Mesendoderm (in vitro differentiated cells): ENCODE measurements around the gene OPCML.

Source experiments
- DNase-seq: peaks from one replicate; pipeline ENCODE4 v3.0.0; 2013
- H2AK5ac ChIP-seq: 2 replicates; pipeline ENCODE4 v1.6.1; 2013; ENCODE audit warnings: low read length, inconsistent platforms
- H2BK120ac ChIP-seq: 2 replicates; pipeline ENCODE4 v1.6.1; 2013; ENCODE audit warnings: low read depth, mild to moderate bottlenecking, low read length, moderate library complexity, mixed read lengths
- H2BK15ac ChIP-seq: replicated peaks from 2 replicates; pipeline ENCODE4 v1.6.1; 2013; ENCODE audit warnings: low read depth, mild to moderate bottlenecking, moderate library complexity
- H2BK5ac ChIP-seq: 2 replicates; pipeline ENCODE4 v1.6.1; 2013; ENCODE audit warnings: low read length, inconsistent platforms
- H3K18ac ChIP-seq: 2 replicates; pipeline ENCODE4 v1.6.1; 2013; ENCODE audit warnings: mild to moderate bottlenecking, low read length, mixed read lengths
- H3K23ac ChIP-seq: one replicate; pipeline ENCODE4 v1.6.1; 2013; ENCODE audit warnings: low read length
- H3K27ac ChIP-seq: 2 replicates; pipeline ENCODE4 v1.5.1; 2013; ENCODE audit warnings: low read depth, mild to moderate bottlenecking, inconsistent platforms, low read length, moderate library complexity
- H3K27me3 ChIP-seq: 2 replicates; pipeline ENCODE4 v1.6.1; 2013; ENCODE audit warnings: low read length, control low read depth, mild to moderate bottlenecking, inconsistent platforms; ENCODE audit not compliant: insufficient read depth, poor library complexity
- H3K36me3 ChIP-seq: 2 replicates; pipeline ENCODE4 v1.6.1; 2013; ENCODE audit warnings: low read length, inconsistent platforms; ENCODE audit not compliant: control insufficient read depth, insufficient read depth
- H3K4ac ChIP-seq: one replicate; pipeline ENCODE4 v1.6.1; 2013; ENCODE audit warnings: low read depth, mild to moderate bottlenecking, low read length, moderate library complexity
- H3K4me1 ChIP-seq: 2 replicates; pipeline ENCODE4 v1.6.1; 2013; ENCODE audit warnings: low read depth, low read length, inconsistent platforms; ENCODE audit not compliant: control insufficient read depth
- H3K4me2 ChIP-seq: 2 replicates; pipeline ENCODE4 v1.6.1; 2013; ENCODE audit warnings: low read length
- H3K4me3 ChIP-seq: 2 replicates; pipeline ENCODE4 v1.5.1; 2013; ENCODE audit warnings: mild to moderate bottlenecking, low read length
- H3K56ac ChIP-seq: one replicate; pipeline ENCODE4 v1.6.1; 2013; ENCODE audit warnings: low read length
- H3K79me1 ChIP-seq: 2 replicates; pipeline ENCODE4 v1.6.1; 2013; ENCODE audit warnings: low read length, inconsistent platforms
- H3K79me2 ChIP-seq: 2 replicates; pipeline ENCODE4 v1.6.1; 2013; ENCODE audit warnings: mild to moderate bottlenecking, low read length; ENCODE audit not compliant: control insufficient read depth, insufficient read depth
- H3K9ac ChIP-seq: 2 replicates; pipeline ENCODE4 v1.6.1; 2013; ENCODE audit warnings: low read length, inconsistent platforms
- H4K5ac ChIP-seq: one replicate; pipeline ENCODE4 v1.6.1; 2013; ENCODE audit warnings: low read length
- H4K8ac ChIP-seq: one replicate; pipeline ENCODE4 v1.6.1; 2013; ENCODE audit warnings: low read depth, mild to moderate bottlenecking, control low read depth, low read length, moderate library complexity
- WGBS: extraction: QIAGEN DNeasy Blood & Tissue Kit; methylation state at CpG from one replicate; pipeline ENCODE4 v1.1.7; 2013; ENCODE audit warnings: low lambda C conversion rate, missing lambda C conversion rate; ENCODE audit not compliant: insufficient coverage; ENCODE audit errors: extremely low coverage; 5-methylcytosine and 5-hydroxymethylcytosine counted together

OPCML gene

DNA sequence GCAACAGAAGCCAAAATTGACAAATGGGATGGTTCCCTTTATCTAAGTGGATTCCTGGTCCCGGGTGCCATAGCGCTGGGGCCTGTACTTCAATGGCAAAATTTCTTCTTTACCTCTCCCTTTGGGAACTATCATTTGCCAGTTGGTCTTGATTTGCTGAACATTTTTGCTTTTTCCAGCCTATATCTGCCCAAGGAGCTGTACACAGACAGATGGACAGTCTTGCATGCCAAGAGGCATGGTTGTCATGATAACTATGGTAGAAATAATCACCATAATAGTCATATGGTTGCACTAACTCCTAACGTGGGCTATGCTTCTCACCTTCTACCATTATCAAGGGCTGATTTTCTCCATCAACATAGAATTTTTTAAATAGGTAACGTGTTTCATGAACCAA, 1030.9 kb downstream of the OPCML start:
- H3K4me2 ChIP-seq: no peak overlapping the region
- H4K8ac ChIP-seq: no peak overlapping the region
- no peak overlapping the region for H2BK5ac ChIP-seq
- H3K36me3 ChIP-seq: no peaks in the 10 kb centered on the region
- no peak overlapping the region for H2BK120ac ChIP-seq
- H3K23ac ChIP-seq: no peak overlapping the region
- H3K79me1 ChIP-seq: no peaks in the 10 kb centered on the region
- H3K4ac ChIP-seq: no peak overlapping the region
- H3K56ac ChIP-seq: no peak overlapping the region
- H3K27ac ChIP-seq: no peak overlapping the region
- no peak for DNase-seq
- no peaks in the 10 kb centered on the region for H3K27me3 ChIP-seq
- no peaks in the 10 kb centered on the region for H3K79me2 ChIP-seq
- H3K4me1 ChIP-seq: no peaks in the 10 kb centered on the region
- H2BK15ac ChIP-seq: no peak overlapping the region
- H2AK5ac ChIP-seq: no peak overlapping the region
- no peak overlapping the region for H3K18ac ChIP-seq
- H4K5ac ChIP-seq: no peak overlapping the region
- WGBS: no CpG with 5 or more reads among the region's 4 CpGs
- H3K4me3 ChIP-seq: no peak overlapping the region
- no peak overlapping the region for H3K9ac ChIP-seq

GRCh38 chr11:132499661-132500060, 1032.6 kb downstream of the OPCML start:
- DNase-seq: no peak
- no peak overlapping the region for H2BK15ac ChIP-seq
- H4K5ac ChIP-seq: no peak overlapping the region
- H3K4me2 ChIP-seq: no peak overlapping the region
- no peak overlapping the region for H3K9ac ChIP-seq
- H2AK5ac ChIP-seq: no peak overlapping the region
- no peak overlapping the region for H3K23ac ChIP-seq
- no peaks in the 10 kb centered on the region for H3K27me3 ChIP-seq
- H2BK5ac ChIP-seq: no peak overlapping the region
- H4K8ac ChIP-seq: no peak overlapping the region
- no peak overlapping the region for H3K56ac ChIP-seq
- no CpG with 5 or more reads among the region's 3 CpGs for WGBS
- no peaks in the 10 kb centered on the region for H3K4me1 ChIP-seq
- H3K4ac ChIP-seq: no peak overlapping the region
- H3K79me1 ChIP-seq: no peaks in the 10 kb centered on the region
- no peak overlapping the region for H3K27ac ChIP-seq
- no peaks in the 10 kb centered on the region for H3K36me3 ChIP-seq
- no peak overlapping the region for H3K18ac ChIP-seq
- H2BK120ac ChIP-seq: no peak overlapping the region
- no peaks in the 10 kb centered on the region for H3K79me2 ChIP-seq
- no peak overlapping the region for H3K4me3 ChIP-seq

GRCh38 chr11:132496341-132496740, 1036.0 kb downstream of the OPCML start:
- Histone ChIP-seq H3K27me3 (no peaks in the 10 kb centered on the region), H3K18ac (no peak overlapping the region), H3K4ac (no peak overlapping the region), H2BK5ac (no peak overlapping the region), H3K4me1 (no peaks in the 10 kb centered on the region), H3K36me3 (no peaks in the 10 kb centered on the region), H2AK5ac (no peak overlapping the region), H3K9ac (no peak overlapping the region), H3K4me3 (no peak overlapping the region), H4K5ac (no peak overlapping the region), H3K79me1 (no peaks in the 10 kb centered on the region), H2BK15ac (no peak overlapping the region), H3K79me2 (no peaks in the 10 kb centered on the region), H4K8ac (no peak overlapping the region), H3K56ac (no peak overlapping the region), H2BK120ac (no peak overlapping the region), H3K4me2 (no peak overlapping the region), H3K23ac (no peak overlapping the region), H3K27ac (no peak overlapping the region)
- no peak for DNase-seq

- Histone ChIP-seq H3K18ac (no peak overlapping the region), H3K79me2 (no peaks in the 10 kb centered on the region), H3K27ac (no peak overlapping the region), H3K4ac (no peak overlapping the region), H2BK15ac (no peak overlapping the region), H2BK5ac (no peak overlapping the region), H3K27me3 (no peaks in the 10 kb centered on the region), H4K5ac (no peak overlapping the region), H2BK120ac (no peak overlapping the region), H3K4me3 (no peak overlapping the region), H4K8ac (no peak overlapping the region), H3K4me2 (no peak overlapping the region), H3K9ac (no peak overlapping the region), H2AK5ac (no peak overlapping the region), H3K56ac (no peak overlapping the region), H3K4me1 (no peaks in the 10 kb centered on the region), H3K79me1 (no peaks in the 10 kb centered on the region), H3K36me3 (no peaks in the 10 kb centered on the region), H3K23ac (no peak overlapping the region)
- no CpG with 5 or more reads among the region's 4 CpGs for WGBS
- DNase-seq: no peak
These were observed 1038.5 kb downstream of the OPCML start for GRCh38 chr11:132493801-132494200.

DNA sequence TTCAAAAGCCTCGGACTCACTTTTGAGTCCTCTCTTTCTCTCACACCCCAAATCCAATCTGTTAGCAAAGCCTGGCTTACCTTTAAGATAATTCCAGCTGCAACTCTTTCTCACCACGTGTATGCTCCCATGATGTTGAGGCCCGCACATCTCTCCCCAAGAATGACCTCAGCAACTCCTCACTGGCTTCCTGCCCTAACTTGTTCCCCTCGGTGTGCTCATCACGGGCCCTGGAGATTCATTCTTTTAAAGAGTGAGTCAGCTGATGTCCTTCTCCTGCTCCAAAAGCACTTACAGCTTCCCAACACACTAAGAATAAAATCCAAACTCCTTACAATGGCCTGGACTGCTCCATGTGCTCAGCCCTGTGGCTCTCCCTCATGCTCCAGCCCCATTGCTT, 1041.3 kb downstream of the OPCML start:
- no peaks in the 10 kb centered on the region for H3K27me3 ChIP-seq
- no peak overlapping the region for H3K56ac ChIP-seq
- DNase-seq: no peak
- no peak overlapping the region for H2BK15ac ChIP-seq
- no peak overlapping the region for H3K4me2 ChIP-seq
- H3K4ac ChIP-seq: no peak overlapping the region
- WGBS: no CpG with 5 or more reads among the region's 5 CpGs
- H3K18ac ChIP-seq: no peak overlapping the region
- no peaks in the 10 kb centered on the region for H3K79me2 ChIP-seq
- no peak overlapping the region for H3K4me3 ChIP-seq
- no peaks in the 10 kb centered on the region for H3K4me1 ChIP-seq
- no peak overlapping the region for H4K5ac ChIP-seq
- H2AK5ac ChIP-seq: no peak overlapping the region
- no peak overlapping the region for H2BK120ac ChIP-seq
- H3K79me1 ChIP-seq: no peaks in the 10 kb centered on the region
- no peak overlapping the region for H3K9ac ChIP-seq
- H3K27ac ChIP-seq: no peak overlapping the region
- no peak overlapping the region for H3K23ac ChIP-seq
- no peaks in the 10 kb centered on the region for H3K36me3 ChIP-seq
- H4K8ac ChIP-seq: no peak overlapping the region
- H2BK5ac ChIP-seq: no peak overlapping the region

GRCh38 chr11:132486060-132486459, 1046.2 kb downstream of the OPCML start:
- Histone ChIP-seq H3K56ac (no peak overlapping the region), H3K23ac (no peak overlapping the region)
- WGBS: no CpG with 5 or more reads among the region's 1 CpG

More at GRCh38 chr11:132486060-132486459, 1046.2 kb downstream of the OPCML start:
- no peak overlapping the region for H4K8ac ChIP-seq
- no peak overlapping the region for H3K18ac ChIP-seq
- no peaks in the 10 kb centered on the region for H3K27me3 ChIP-seq
- no peaks in the 10 kb centered on the region for H3K79me1 ChIP-seq
- H3K9ac ChIP-seq: no peak overlapping the region
- no peak overlapping the region for H3K4me3 ChIP-seq
- H3K4me1 ChIP-seq: no peaks in the 10 kb centered on the region
- no peak overlapping the region for H2BK5ac ChIP-seq
- H2BK15ac ChIP-seq: no peak overlapping the region
- H4K5ac ChIP-seq: no peak overlapping the region
- no peak overlapping the region for H3K4me2 ChIP-seq
- H2AK5ac ChIP-seq: no peak overlapping the region
- DNase-seq: no peak
- H3K36me3 ChIP-seq: no peaks in the 10 kb centered on the region
- no peak overlapping the region for H3K27ac ChIP-seq
- H3K4ac ChIP-seq: no peak overlapping the region
- no peak overlapping the region for H2BK120ac ChIP-seq
- H3K79me2 ChIP-seq: no peaks in the 10 kb centered on the region
